GM12878 (cell line): ENCODE data around the gene EPHA2. TPM values are rescaled to one million over a fixed set of nuclear protein-coding genes. Genes with fewer than 3 reads are reported as not detected.

Source experiments
- ATAC-seq: fragments of 200-7000 bp; cut with Tn5 transposase; 3 replicates; pipeline ENCODE4 v1.9.1; 2020; ENCODE audit warnings: mild to moderate bottlenecking, moderate library complexity
- BruUV-seq: library from RNA; stranded (reverse); fragments of 400-500 nt; replicated peaks from 2 replicates; lab custom pipeline; 2021; lab: Mats Ljungman, UMichigan
- CTCF ChIA-PET: fragments of 300-600 bp; sonication (Branson Sonifier 250); formaldehyde crosslinking; extraction: SDS; loops from one replicate; lab custom pipeline; 2021; ENCODE audit warnings: inconsistent platforms; lab: Yijun Ruan, JAX
- POLR2A ChIA-PET: fragments of 350-600 bp; formaldehyde crosslinking; extraction: SDS; loops from one replicate; lab custom pipeline; 2021; ENCODE audit warnings: inconsistent platforms; lab: Charles Lee
- RAD21 ChIA-PET: fragments of 300-600 bp; sonication (Branson Sonifier 250); formaldehyde crosslinking; loops from one replicate; lab custom pipeline; 2023; ENCODE audit warnings: antibody characterized with exemption; ENCODE audit not compliant: unreplicated experiment; lab: Charles Lee
- SMC1A ChIA-PET: fragments of 300-600 bp; sonication (Branson Sonifier 250); formaldehyde crosslinking; loops from one replicate; lab custom pipeline; 2023; ENCODE audit not compliant: unreplicated experiment, uncharacterized antibody; lab: Charles Lee
- DNase-seq: peaks from one replicate; pipeline ENCODE4 v3.0.0-alpha.2; 2011; ENCODE audit warnings: low read depth, low spot score
- FAIRE-seq: peaks from 3 replicates; lab custom pipeline; 2011; peaks lifted over from hg19 to GRCh38; lab: Jason Lieb, UNC
- H2AFZ ChIP-seq: 2 replicates; pipeline ENCODE4 v1.6.0; 2011; ENCODE audit warnings: low read depth, low read length, control low read depth; ENCODE audit not compliant: control insufficient read depth
- H3K27ac ChIP-seq: 2 replicates; pipeline ENCODE4 v1.5.1; 2011; ENCODE audit warnings: control low read depth; ENCODE audit not compliant: control insufficient read depth, insufficient read depth
- H3K27me3 ChIP-seq, 2 experiments: replicated peaks in 1 of 2; 2 replicates each; pipeline versions ENCODE4 v1.6.0 to v1.6.1; 2011; ENCODE audit warnings: low read length in 1 of 2; ENCODE audit not compliant: control insufficient read depth in 2 of 2, insufficient read depth in 2 of 2
- H3K36me3 ChIP-seq, 2 experiments: 2 replicates each; pipeline ENCODE4 v1.5.1; 2011; ENCODE audit warnings: low read length in 1 of 2; ENCODE audit not compliant: control insufficient read depth in 2 of 2, insufficient read depth in 2 of 2
- H3K4me1 ChIP-seq: 2 replicates; pipeline ENCODE4 v1.6.1; 2011; ENCODE audit warnings: mild to moderate bottlenecking, low read length, moderate library complexity, mixed read lengths; ENCODE audit not compliant: control insufficient read depth, insufficient read depth
- H3K4me2 ChIP-seq: 2 replicates; pipeline ENCODE4 v1.6.0; 2011; ENCODE audit warnings: control low read depth; ENCODE audit not compliant: control insufficient read depth, insufficient read depth
- H3K4me3 ChIP-seq: fragments of 200-600 bp; sonication (generic); 2 replicates; pipeline ENCODE4 v1.5.1; 2016
- H3K79me2 ChIP-seq: 2 replicates; pipeline ENCODE4 v1.6.0; 2011; ENCODE audit warnings: low read length; ENCODE audit not compliant: control insufficient read depth, insufficient read depth
- H3K9ac ChIP-seq: 2 replicates; pipeline ENCODE4 v1.8.0; 2011; ENCODE audit warnings: low read length, control low read depth, mixed read lengths; ENCODE audit not compliant: control insufficient read depth, insufficient read depth
- H3K9me3 ChIP-seq: replicated peaks from 3 replicates; pipeline ENCODE4 v1.5.1; 2011; ENCODE audit warnings: mild to moderate bottlenecking, low read length; ENCODE audit not compliant: control insufficient read depth, insufficient read depth
- H4K20me1 ChIP-seq: 2 replicates; pipeline ENCODE4 v1.6.0; 2011; ENCODE audit not compliant: control insufficient read depth, insufficient read depth
- IRF3 ChIP-seq: fragments of 450-650 bp; IDR thresholded peaks from 2 replicates; pipeline ENCODE4 v1.6.1; 2014; ENCODE audit warnings: mild to moderate bottlenecking
- IRF4 ChIP-seq: IDR thresholded peaks from 2 replicates; pipeline ENCODE4 v1.6.1; 2011; ENCODE audit warnings: low read depth, low read length
- MEF2B ChIP-seq: fragments of 450-650 bp; IDR thresholded peaks from 2 replicates; pipeline ENCODE4 v1.6.1; 2018; ENCODE audit warnings: mild to moderate bottlenecking, moderate library complexity; ENCODE audit not compliant: partially characterized antibody, poor library complexity, severe bottlenecking
- NR2F1 ChIP-seq: fragments of 450-650 bp; conservative IDR thresholded peaks from 2 replicates; pipeline ENCODE4 v1.6.1; 2017; ENCODE audit warnings: mild to moderate bottlenecking
- PAX5 ChIP-seq: IDR thresholded peaks from 2 replicates; pipeline ENCODE4 v1.6.1; 2011; ENCODE audit warnings: low read depth, low read length, borderline replicate concordance
- SIX5 ChIP-seq: IDR thresholded peaks from 2 replicates; pipeline ENCODE4 v1.6.1; 2011; ENCODE audit warnings: mild to moderate bottlenecking, low read depth, low read length, moderate library complexity; ENCODE audit not compliant: severe bottlenecking
- TBL1XR1 ChIP-seq: IDR thresholded peaks from 2 replicates; pipeline ENCODE4 v1.6.1; 2012; ENCODE audit warnings: low read depth, low read length, improper control_type of control experiment
- WRNIP1 ChIP-seq: IDR thresholded peaks from 2 replicates; pipeline ENCODE4 v1.6.1; 2011; ENCODE audit warnings: low read depth, low read length, improper control_type of control experiment, borderline replicate concordance
- ZNF687 ChIP-seq: fragments of 450-650 bp; IDR thresholded peaks from 2 replicates; pipeline ENCODE4 v1.6.1; 2017; ENCODE audit warnings: mild to moderate bottlenecking, moderate library complexity
- WGBS: methylation state at CpG from one replicate; pipeline ENCODE4 v1.1.6; 2016; ENCODE audit warnings: low lambda C conversion rate; ENCODE audit not compliant: insufficient replicate concordance, insufficient coverage; ENCODE audit errors: missing lambda C conversion rate; 5-methylcytosine and 5-hydroxymethylcytosine counted together
- in situ Hi-C: fragments of 300-500 bp; cut with MboI; formaldehyde crosslinking; loops from 9 replicates; pipeline ENCODE4 v1.14.3; 2018; ENCODE audit warnings: mixed read lengths
- intact Hi-C: fragments of 100-400 bp; cut with micrococcal nuclease; formaldehyde crosslinking; loops from one replicate; pipeline ENCODE4 v1.14.2; 2022; ENCODE audit not compliant: unreplicated experiment
- polyA plus RNA-seq, 11 experiments: library from polyadenylated mRNA; depleted of rRNA in 4 of 11; unstranded in 6 of 11; stranded (reverse) in 5 of 11; fragments of >200 nt; fragmentation: Nextera tagmentation in 4 of 11; fragmentation: Illumina TruSeq in 1 of 11; extraction: Ambion mirVana in 4 of 11; extraction: Trizol in 1 of 11; gene quantifications; 1 replicate in 1 of 11; 2 replicates in 10 of 11; pipeline versions ENCODE4 v1.2.1 to v1.2.3, GENCODE V29; 2011 to 2016; ENCODE audit warnings: inconsistent platforms in 2 of 11, missing spikeins in 2 of 11, low read depth in 1 of 11
- total RNA-seq, 4 experiments: library from RNA; depleted of rRNA in 3 of 4; stranded (reverse); fragments of >200 nt in 3 of 4; fragmentation: Illumina TruSeq in 1 of 4; extraction: Trizol in 1 of 4; gene quantifications; 2 replicates each; pipeline versions ENCODE4 v1.2.1 to v1.2.3, GENCODE V29; 2013 to 2021
- TF ChIP-seq, protein P1 (sequence below): IDR thresholded peaks from 2 replicates; pipeline ENCODE4 v1.6.1; 2012; ENCODE audit warnings: mild to moderate bottlenecking, low read depth, low read length
- TF ChIP-seq, protein P2 (sequence below): fragments of 450-650 bp; IDR thresholded peaks from 2 replicates; pipeline ENCODE4 v1.6.1; 2016; ENCODE audit warnings: mild to moderate bottlenecking

EPHA2 gene
- total and polyA plus RNA-seq, 10 of the 15 experiments (the other 5 are each of a cell fraction or from before 2014, with no cell fraction given): 0.04 to 0.51 (median 0.23) TPM; not detected in 2

DNA sequence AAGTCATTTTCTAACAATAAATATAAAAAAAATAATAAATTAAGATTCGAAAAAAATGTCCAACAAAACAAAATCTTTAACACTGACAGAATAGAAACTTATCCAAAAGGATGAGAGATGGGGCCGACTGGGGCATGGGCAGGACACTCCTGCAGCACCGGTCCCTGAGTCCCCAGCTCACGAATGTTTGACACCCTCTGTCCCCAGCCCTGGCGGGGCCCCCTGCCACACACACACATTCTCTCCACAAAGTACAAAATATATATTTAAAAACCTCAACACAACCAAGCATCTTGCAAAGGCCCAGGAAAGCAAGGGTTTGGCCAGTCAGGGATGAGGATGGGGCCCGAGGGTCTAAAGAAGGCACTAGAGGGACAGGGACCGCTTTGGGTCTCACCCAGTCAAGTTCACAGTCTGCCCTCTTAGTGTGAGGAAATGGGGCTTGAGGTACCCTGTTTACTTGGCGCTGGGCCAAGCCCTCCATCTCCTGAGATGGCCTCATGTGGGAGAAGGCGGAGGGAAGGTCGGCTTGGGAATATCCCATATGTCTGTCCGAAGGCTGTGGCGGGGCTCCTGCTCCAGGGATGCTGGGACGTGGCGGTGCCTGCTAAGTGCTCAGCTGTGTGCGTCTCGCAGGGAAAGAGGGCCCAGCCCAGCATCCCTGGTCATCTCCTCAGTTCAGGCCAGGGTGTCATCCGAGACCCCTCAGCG lies 31.3 kb downstream of the EPHA2 start:
- FAIRE-seq: no peak
- Histone ChIP-seq H3K36me3 (no peaks in the 10 kb centered on the region), H3K4me1 (no peaks in the 10 kb centered on the region; the same call in 1 of the 2 replicates), H3K79me2 (no peaks in the 10 kb centered on the region), H3K27me3 (no peaks in the 10 kb centered on the region; a peak in 1 of 4 replicates), H3K9me3 (no peaks in the 10 kb centered on the region), H3K27ac (no peak overlapping the region), H3K9ac (no peak overlapping the region), H3K4me3 (no peak overlapping the region), H2AFZ (no peak overlapping the region), H4K20me1 (no peaks in the 10 kb centered on the region), H3K4me2 (no peak overlapping the region)
- no TSS peak for BruUV-seq
- ChIA-PET POLR2A (no interaction called here), CTCF (no interaction called here), SMC1A (no interaction called here), RAD21 (no interaction called here)
- in situ Hi-C loops: no loop called here
- 54% methylated on average over 15 of the region's 18 CpGs for WGBS
- no peak for DNase-seq
- intact Hi-C loops: no loop called here
- ATAC-seq: no peak
- TF ChIP-seq NR2F1 (no peak), ZNF687 (no peak), IRF3 (no peak), IRF4 (no peak), SIX5 (no peak), PAX5 (no peak), TBL1XR1 (no peak), WRNIP1 (no peak), MEF2B (no peak)
- TF ChIP-seq, protein P1, sequence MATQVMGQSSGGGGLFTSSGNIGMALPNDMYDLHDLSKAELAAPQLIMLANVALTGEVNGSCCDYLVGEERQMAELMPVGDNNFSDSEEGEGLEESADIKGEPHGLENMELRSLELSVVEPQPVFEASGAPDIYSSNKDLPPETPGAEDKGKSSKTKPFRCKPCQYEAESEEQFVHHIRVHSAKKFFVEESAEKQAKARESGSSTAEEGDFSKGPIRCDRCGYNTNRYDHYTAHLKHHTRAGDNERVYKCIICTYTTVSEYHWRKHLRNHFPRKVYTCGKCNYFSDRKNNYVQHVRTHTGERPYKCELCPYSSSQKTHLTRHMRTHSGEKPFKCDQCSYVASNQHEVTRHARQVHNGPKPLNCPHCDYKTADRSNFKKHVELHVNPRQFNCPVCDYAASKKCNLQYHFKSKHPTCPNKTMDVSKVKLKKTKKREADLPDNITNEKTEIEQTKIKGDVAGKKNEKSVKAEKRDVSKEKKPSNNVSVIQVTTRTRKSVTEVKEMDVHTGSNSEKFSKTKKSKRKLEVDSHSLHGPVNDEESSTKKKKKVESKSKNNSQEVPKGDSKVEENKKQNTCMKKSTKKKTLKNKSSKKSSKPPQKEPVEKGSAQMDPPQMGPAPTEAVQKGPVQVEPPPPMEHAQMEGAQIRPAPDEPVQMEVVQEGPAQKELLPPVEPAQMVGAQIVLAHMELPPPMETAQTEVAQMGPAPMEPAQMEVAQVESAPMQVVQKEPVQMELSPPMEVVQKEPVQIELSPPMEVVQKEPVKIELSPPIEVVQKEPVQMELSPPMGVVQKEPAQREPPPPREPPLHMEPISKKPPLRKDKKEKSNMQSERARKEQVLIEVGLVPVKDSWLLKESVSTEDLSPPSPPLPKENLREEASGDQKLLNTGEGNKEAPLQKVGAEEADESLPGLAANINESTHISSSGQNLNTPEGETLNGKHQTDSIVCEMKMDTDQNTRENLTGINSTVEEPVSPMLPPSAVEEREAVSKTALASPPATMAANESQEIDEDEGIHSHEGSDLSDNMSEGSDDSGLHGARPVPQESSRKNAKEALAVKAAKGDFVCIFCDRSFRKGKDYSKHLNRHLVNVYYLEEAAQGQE: no peak
- TF ChIP-seq, protein P2, sequence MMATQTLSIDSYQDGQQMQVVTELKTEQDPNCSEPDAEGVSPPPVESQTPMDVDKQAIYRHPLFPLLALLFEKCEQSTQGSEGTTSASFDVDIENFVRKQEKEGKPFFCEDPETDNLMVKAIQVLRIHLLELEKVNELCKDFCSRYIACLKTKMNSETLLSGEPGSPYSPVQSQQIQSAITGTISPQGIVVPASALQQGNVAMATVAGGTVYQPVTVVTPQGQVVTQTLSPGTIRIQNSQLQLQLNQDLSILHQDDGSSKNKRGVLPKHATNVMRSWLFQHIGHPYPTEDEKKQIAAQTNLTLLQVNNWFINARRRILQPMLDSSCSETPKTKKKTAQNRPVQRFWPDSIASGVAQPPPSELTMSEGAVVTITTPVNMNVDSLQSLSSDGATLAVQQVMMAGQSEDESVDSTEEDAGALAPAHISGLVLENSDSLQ: no peak
